Testis (tissue), 3 donors: ENCODE measurements around the gene UNC13B. TPM values are rescaled to one million over a fixed set of nuclear protein-coding genes. Genes with fewer than 3 reads are reported as not detected.

ENCODE experiments used
- DNase-seq: peaks from one replicate; pipeline ENCODE4 v3.0.0-alpha.2; 2019
- H3K27ac ChIP-seq, 2 donors: fragments of 200-600 bp; sonication (generic); one replicate each; pipeline ENCODE4 v1.5.1; 2019
- H3K27me3 ChIP-seq: fragments of 200-600 bp; sonication (generic); one replicate; pipeline ENCODE4 v1.5.1; 2019
- H3K36me3 ChIP-seq: fragments of 200-600 bp; sonication (generic); one replicate; pipeline ENCODE4 v1.5.1; 2017; ENCODE audit warnings: low read depth; ENCODE audit errors: missing control alignments
- H3K4me1 ChIP-seq: fragments of 200-600 bp; sonication (generic); one replicate; pipeline ENCODE4 v1.5.1; 2019
- H3K4me3 ChIP-seq, 2 donors: fragments of 200-600 bp; sonication (generic); one replicate each; pipeline ENCODE4 v1.5.1; 2017 to 2019
- H3K9me3 ChIP-seq: fragments of 200-600 bp; sonication (generic); one replicate; pipeline ENCODE4 v1.5.1; 2017
- CTCF ChIP-seq, 3 experiments: fragments of 450-650 bp in 2 of 3; fragments of 200-600 bp in 1 of 3; sonication (generic) in 1 of 3; IDR thresholded peaks; one replicate each; pipeline ENCODE4 v1.5.1; 2016 to 2019; ENCODE audit warnings: antibody characterized with exemption in 3 of 3, mild to moderate bottlenecking in 2 of 3, moderate library complexity in 1 of 3
- POLR2A ChIP-seq: fragments of 450-650 bp; IDR thresholded peaks from one replicate; pipeline ENCODE4 v1.6.1; 2017; ENCODE audit warnings: antibody characterized with exemption, mild to moderate bottlenecking, moderate library complexity
- WGBS, 2 donors: methylation state at CpG; one replicate each; pipeline ENCODE4 v1.1.5; 2018; 5-methylcytosine and 5-hydroxymethylcytosine counted together
- intact Hi-C: fragments of 100-400 bp; cut with DNase I; formaldehyde crosslinking; loops from one replicate; pipeline ENCODE4 v1.15.1; 2023; ENCODE audit warnings: low total_unique reads
- polyA plus RNA-seq: library from polyadenylated mRNA; stranded (reverse); fragments of 350-450 nt; fragmentation: Illumina TruSeq; extraction: RNeasy Lipid Tissue Mini Kit (QIAGEN cat#74804); gene quantifications from one replicate; pipeline ENCODE4 v1.2.3, GENCODE V29; 2014; ENCODE audit warnings: low read depth, low replicate concordance; ENCODE audit not compliant: insufficient read depth
- total RNA-seq, 2 donors: library from RNA; depleted of rRNA; stranded (reverse); fragments of >200 nt; gene quantifications; one replicate each; pipeline ENCODE4 v1.2.3, GENCODE V29; 2016

Gene UNC13B
- total and polyA plus RNA-seq, 3 donors from 2014 or later: 37.0 to 51.0 (median 40.2) TPM

GRCh38 chr9:35416098-35416427 lies 254.3 kb downstream of the UNC13B start:
- Histone ChIP-seq H3K27me3 (no peaks in the 10 kb centered on the region), H3K36me3 (no peaks in the 10 kb centered on the region), H3K4me1 (no peaks in the 10 kb centered on the region), H3K27ac (no peak overlapping the region), H3K4me3 (no peak overlapping the region), H3K9me3 (no peaks in the 10 kb centered on the region)
- no peak for TF ChIP-seq CTCF (IDR thresholded peaks at IDR 0.05)
- no peak for TF ChIP-seq POLR2A
- 77 to 82% methylated on average over 2 of the region's 2 CpGs for WGBS, 2 donors
- no peak for DNase-seq
- intact Hi-C loops: no loop called here

DNA sequence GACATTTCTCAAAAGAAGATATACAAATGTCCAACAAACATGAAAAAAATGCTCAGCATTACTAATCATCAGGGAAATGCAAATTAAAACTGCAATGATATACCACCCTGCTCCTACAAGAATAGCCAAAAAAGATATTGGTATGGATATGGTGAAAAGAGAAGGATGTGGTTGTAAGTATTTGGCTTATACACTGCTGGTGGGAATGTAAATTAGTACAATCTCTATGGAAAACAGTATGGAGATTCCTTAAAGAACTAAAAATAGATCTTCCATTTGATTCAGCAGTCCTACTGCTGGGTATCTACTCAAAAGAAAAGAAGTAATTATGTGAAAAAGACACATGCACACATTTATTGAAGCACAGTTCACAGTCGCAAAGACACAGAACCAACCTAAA lies 260.5 kb downstream of the UNC13B start:
- intact Hi-C loops: no loop called here
- no peaks in the 10 kb centered on the region for H3K4me1 ChIP-seq
- no peaks in the 10 kb centered on the region for H3K27me3 ChIP-seq
- no peak overlapping the region for H3K4me3 ChIP-seq
- 88 to 96% methylated on average over 1 of the region's 1 CpG for WGBS, 2 donors
- DNase-seq: no peak
- H3K36me3 ChIP-seq: no peaks in the 10 kb centered on the region
- no peak overlapping the region for H3K27ac ChIP-seq
- TF ChIP-seq CTCF (IDR thresholded peaks at IDR 0.05) (no peak), POLR2A (no peak)
- no peaks in the 10 kb centered on the region for H3K9me3 ChIP-seq

- Histone ChIP-seq H3K36me3 (no peaks in the 10 kb centered on the region), H3K4me3 (no peak overlapping the region), H3K9me3 (no peaks in the 10 kb centered on the region), H3K27me3 (no peaks in the 10 kb centered on the region), H3K27ac (no peak overlapping the region), H3K4me1 (no peaks in the 10 kb centered on the region)
- TF ChIP-seq CTCF (IDR thresholded peaks at IDR 0.05) (no peak), POLR2A (no peak)
- intact Hi-C loops: no loop called here
- DNase-seq: no peak
- 78 to 81% methylated on average over 2 of the region's 2 CpGs for WGBS, 2 donors
Observed at GRCh38 chr9:35422753-35423152, 260.9 kb downstream of the UNC13B start.

GRCh38 chr9:35423499-35423898 lies 261.7 kb downstream of the UNC13B start:
- no peak overlapping the region for H3K4me3 ChIP-seq
- H3K36me3 ChIP-seq: no peaks in the 10 kb centered on the region
- WGBS, 2 donors: 81 to 83% methylated on average over 2 of the region's 2 CpGs
- no peak for DNase-seq
- no peaks in the 10 kb centered on the region for H3K27me3 ChIP-seq
- TF ChIP-seq CTCF (IDR thresholded peaks at IDR 0.05) (no peak), POLR2A (no peak)
- H3K27ac ChIP-seq: no peak overlapping the region
- H3K4me1 ChIP-seq: no peaks in the 10 kb centered on the region
- no peaks in the 10 kb centered on the region for H3K9me3 ChIP-seq
- intact Hi-C loops: no loop called here
